Hepatocyte (in vitro differentiated cells): ENCODE data around the gene RHEX. TPM values are rescaled to one million over a fixed set of nuclear protein-coding genes. Genes with fewer than 3 reads are reported as not detected.

Source experiments
- DNase-seq: peaks from one replicate; pipeline ENCODE4 v3.0.0-alpha.2; 2016; ENCODE audit warnings: low spot score
- H2AFZ ChIP-seq: fragments of 200-600 bp; sonication (generic); 2 replicates; pipeline ENCODE4 v1.6.0; 2016; ENCODE audit warnings: antibody characterized with exemption, mild to moderate bottlenecking
- H3K27ac ChIP-seq: fragments of 200-600 bp; sonication (generic); 2 replicates; pipeline ENCODE4 v1.5.1; 2016; ENCODE audit warnings: mild to moderate bottlenecking
- H3K27me3 ChIP-seq: fragments of 200-600 bp; sonication (generic); 2 replicates; pipeline ENCODE4 v1.6.1; 2016
- H3K36me3 ChIP-seq: fragments of 200-600 bp; sonication (generic); replicated peaks from 2 replicates; pipeline ENCODE4 v1.5.1; 2016; ENCODE audit warnings: low read depth; ENCODE audit not compliant: insufficient read depth
- H3K4me1 ChIP-seq: fragments of 200-600 bp; sonication (generic); 2 replicates; pipeline ENCODE4 v1.5.1; 2016; ENCODE audit warnings: mild to moderate bottlenecking, moderate library complexity; ENCODE audit not compliant: insufficient read depth
- H3K4me2 ChIP-seq: fragments of 200-600 bp; sonication (generic); 2 replicates; pipeline ENCODE4 v1.6.0; 2016
- H3K4me3 ChIP-seq: fragments of 200-600 bp; sonication (generic); 2 replicates; pipeline ENCODE4 v1.5.1; 2016; ENCODE audit warnings: mild to moderate bottlenecking
- H3K79me2 ChIP-seq: fragments of 200-600 bp; sonication (generic); 2 replicates; pipeline ENCODE4 v1.6.0; 2017; ENCODE audit warnings: mild to moderate bottlenecking
- H3K9me2 ChIP-seq: fragments of 200-600 bp; sonication (generic); replicated peaks from 2 replicates; pipeline ENCODE4 v1.6.0; 2017; ENCODE audit warnings: mild to moderate bottlenecking; ENCODE audit not compliant: insufficient read depth
- H3K9me3 ChIP-seq: fragments of 200-600 bp; sonication (generic); 2 replicates; pipeline ENCODE4 v1.5.1; 2016; ENCODE audit warnings: low read depth, mild to moderate bottlenecking
- H4K20me1 ChIP-seq: fragments of 200-600 bp; sonication (generic); 2 replicates; pipeline ENCODE4 v1.6.0; 2016; ENCODE audit warnings: mild to moderate bottlenecking; ENCODE audit not compliant: insufficient read depth, poor library complexity, severe bottlenecking
- EZH2 ChIP-seq: fragments of 200-600 bp; sonication (generic); IDR thresholded peaks from 2 replicates; pipeline ENCODE4 v1.6.1; 2016; ENCODE audit warnings: antibody characterized with exemption, mild to moderate bottlenecking, borderline replicate concordance
- EZH2phosphoT487 ChIP-seq: fragments of 200-600 bp; sonication (generic); IDR thresholded peaks from one replicate; pipeline ENCODE4 v1.6.1; 2018; ENCODE audit warnings: antibody characterized with exemption, mild to moderate bottlenecking, low read depth, moderate library complexity; ENCODE audit not compliant: unreplicated experiment, severe bottlenecking
- WGBS: methylation state at CpG from one replicate; pipeline ENCODE4 v1.1.6; 2016; ENCODE audit warnings: low lambda C conversion rate; ENCODE audit errors: missing lambda C conversion rate; 5-methylcytosine and 5-hydroxymethylcytosine counted together
- polyA plus RNA-seq: library from polyadenylated mRNA; unstranded; fragments of >200 nt; fragmentation: Nextera tagmentation; extraction: Ambion mirVana; gene quantifications from 2 replicates; pipeline ENCODE4 v1.2.1, GENCODE V29; 2016
- total RNA-seq: library from RNA; depleted of rRNA; stranded (reverse); fragments of >200 nt; gene quantifications from 2 replicates; pipeline ENCODE4 v1.2.3, GENCODE V29; 2014
- TF ChIP-seq, protein P1 (sequence below): fragments of 200-600 bp; sonication (generic); IDR thresholded peaks from 2 replicates; pipeline ENCODE4 v1.5.1; 2016; ENCODE audit warnings: antibody characterized with exemption, mild to moderate bottlenecking; ENCODE audit not compliant: poor library complexity

RHEX gene
- total and polyA plus RNA-seq, 2 experiments from 2014 or later, result 0.51 TPM; not detected in 1

DNA sequence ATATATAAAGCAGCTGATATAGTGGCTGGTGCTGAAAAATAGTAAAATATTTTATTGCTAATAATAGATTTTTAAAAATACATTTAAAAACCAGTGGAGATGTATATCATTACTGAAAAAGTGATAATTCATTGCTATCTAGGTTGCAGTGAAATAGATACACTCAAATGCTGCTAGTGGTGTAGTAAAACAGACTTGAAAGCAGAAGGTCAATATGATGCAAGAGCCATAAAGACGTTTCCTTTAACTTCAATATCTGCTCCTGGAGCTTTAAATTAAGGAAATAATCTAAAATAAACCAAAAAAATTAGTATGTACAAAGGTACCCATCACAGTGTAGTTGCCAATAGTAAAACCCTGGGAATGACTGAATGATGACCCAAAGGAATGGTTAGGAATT lies 26.2 kb downstream of the RHEX start:
- no peaks in the 10 kb centered on the region for H3K9me2 ChIP-seq
- no peak overlapping the region for H3K4me2 ChIP-seq
- H2AFZ ChIP-seq, result no peak overlapping the region
- H3K36me3 ChIP-seq, result no peaks in the 10 kb centered on the region
- no peak for DNase-seq
- WGBS, result 30% methylated on average over 1 of the region's 1 CpG
- H3K79me2 ChIP-seq, result no peaks in the 10 kb centered on the region
- no peak overlapping the region for H3K27ac ChIP-seq
- H3K4me3 ChIP-seq, result no peak overlapping the region
- H3K27me3 ChIP-seq, result no peaks in the 10 kb centered on the region
- TF ChIP-seq, protein P1, sequence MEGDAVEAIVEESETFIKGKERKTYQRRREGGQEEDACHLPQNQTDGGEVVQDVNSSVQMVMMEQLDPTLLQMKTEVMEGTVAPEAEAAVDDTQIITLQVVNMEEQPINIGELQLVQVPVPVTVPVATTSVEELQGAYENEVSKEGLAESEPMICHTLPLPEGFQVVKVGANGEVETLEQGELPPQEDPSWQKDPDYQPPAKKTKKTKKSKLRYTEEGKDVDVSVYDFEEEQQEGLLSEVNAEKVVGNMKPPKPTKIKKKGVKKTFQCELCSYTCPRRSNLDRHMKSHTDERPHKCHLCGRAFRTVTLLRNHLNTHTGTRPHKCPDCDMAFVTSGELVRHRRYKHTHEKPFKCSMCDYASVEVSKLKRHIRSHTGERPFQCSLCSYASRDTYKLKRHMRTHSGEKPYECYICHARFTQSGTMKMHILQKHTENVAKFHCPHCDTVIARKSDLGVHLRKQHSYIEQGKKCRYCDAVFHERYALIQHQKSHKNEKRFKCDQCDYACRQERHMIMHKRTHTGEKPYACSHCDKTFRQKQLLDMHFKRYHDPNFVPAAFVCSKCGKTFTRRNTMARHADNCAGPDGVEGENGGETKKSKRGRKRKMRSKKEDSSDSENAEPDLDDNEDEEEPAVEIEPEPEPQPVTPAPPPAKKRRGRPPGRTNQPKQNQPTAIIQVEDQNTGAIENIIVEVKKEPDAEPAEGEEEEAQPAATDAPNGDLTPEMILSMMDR, result no peak
- no peak for TF ChIP-seq EZH2
- TF ChIP-seq EZH2phosphoT487, result no peak
- H3K9me3 ChIP-seq, result no peaks in the 10 kb centered on the region
- H4K20me1 ChIP-seq, result no peaks in the 10 kb centered on the region
- no peaks in the 10 kb centered on the region for H3K4me1 ChIP-seq

DNA sequence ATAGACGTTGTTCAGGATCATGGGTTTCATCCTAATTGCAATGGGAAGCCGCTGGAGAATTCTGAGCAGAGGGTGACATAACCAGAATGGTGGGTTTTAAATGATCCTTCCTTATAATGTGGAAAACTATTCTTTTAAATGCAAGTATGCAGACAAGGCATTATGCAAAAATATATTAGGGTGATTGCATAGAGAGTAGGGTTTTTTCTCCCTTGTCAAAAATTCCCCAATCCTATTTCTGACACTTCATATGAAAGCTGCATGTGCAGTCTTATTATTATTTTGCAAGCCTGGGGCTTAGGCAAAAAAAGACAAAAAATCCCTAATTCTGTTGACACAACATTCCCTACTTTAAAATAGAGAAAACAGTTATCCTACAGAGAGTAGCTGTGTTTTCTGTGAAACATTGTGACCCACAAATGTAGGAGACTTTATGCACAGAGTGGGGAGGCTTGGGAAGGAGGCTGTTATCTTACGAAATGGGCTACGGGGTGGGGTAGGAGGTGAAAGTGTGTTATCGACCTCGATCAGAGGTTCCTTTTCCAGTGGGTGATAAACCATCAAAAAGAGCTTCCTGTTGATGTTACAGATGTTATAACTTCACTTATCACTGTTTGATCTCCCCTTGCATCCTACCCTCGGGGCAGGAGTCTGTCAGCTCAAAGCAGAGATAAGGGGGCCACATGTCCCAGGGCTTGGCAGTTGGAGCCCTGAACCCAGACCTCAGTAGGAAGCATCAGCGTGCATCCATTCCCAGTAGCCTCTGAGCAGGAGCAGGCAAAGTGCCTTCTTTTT lies 27.2 kb downstream of the RHEX start:
- no peak overlapping the region for H2AFZ ChIP-seq
- H3K4me2 ChIP-seq, result no peak overlapping the region
- H3K27me3 ChIP-seq, result no peaks in the 10 kb centered on the region
- WGBS, result 42% methylated on average over 8 of the region's 8 CpGs
- no peak overlapping the region for H3K27ac ChIP-seq
- no peak for DNase-seq
- no peaks in the 10 kb centered on the region for H3K36me3 ChIP-seq
- TF ChIP-seq EZH2phosphoT487 (no peak), EZH2 (no peak)
- no peaks in the 10 kb centered on the region for H3K9me2 ChIP-seq
- H3K4me1 ChIP-seq, result no peaks in the 10 kb centered on the region
- no peaks in the 10 kb centered on the region for H4K20me1 ChIP-seq
- H3K4me3 ChIP-seq, result no peak overlapping the region
- H3K79me2 ChIP-seq, result no peaks in the 10 kb centered on the region
- no peaks in the 10 kb centered on the region for H3K9me3 ChIP-seq

DNA sequence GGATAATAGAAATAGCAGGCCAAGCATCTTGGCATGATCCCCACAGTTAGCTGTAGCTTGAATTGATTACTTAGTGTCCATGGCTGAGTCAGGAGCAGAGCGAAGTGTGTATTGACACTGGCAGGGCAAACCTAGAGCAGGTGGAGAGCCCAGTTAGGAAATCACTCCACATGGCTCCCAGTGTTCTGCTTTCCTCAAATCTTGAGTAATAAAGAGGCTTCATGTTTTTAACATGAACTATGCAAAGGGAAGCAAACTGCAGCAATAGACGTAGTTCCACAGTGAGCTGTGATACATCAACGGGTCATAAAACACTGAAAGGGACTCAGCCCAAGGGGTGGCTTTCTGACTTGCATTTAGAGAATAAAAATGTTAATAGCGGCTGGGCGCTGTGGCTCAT lies 28.9 kb downstream of the RHEX start:
- no peaks in the 10 kb centered on the region for H4K20me1 ChIP-seq
- TF ChIP-seq, protein P1, result no peak
- TF ChIP-seq EZH2phosphoT487 (no peak), EZH2 (no peak)
- no peaks in the 10 kb centered on the region for H3K9me2 ChIP-seq

More for the DNA sequence above, 28.9 kb downstream of the RHEX start:
- Histone ChIP-seq H3K27me3 (no peaks in the 10 kb centered on the region), H3K4me3 (no peak overlapping the region), H2AFZ (no peak overlapping the region), H3K79me2 (no peaks in the 10 kb centered on the region), H3K36me3 (no peaks in the 10 kb centered on the region), H3K27ac (no peak overlapping the region), H3K4me2 (no peak overlapping the region), H3K9me3 (no peaks in the 10 kb centered on the region), H3K4me1 (no peaks in the 10 kb centered on the region)
- peak; percentile 29 for DNase-seq
- 76% methylated on average over 5 of the region's 5 CpGs for WGBS
